Activated T-helper 1 cell treated with Interleukin-2 at 50 U/mL for 16 hours (primary cell): ENCODE data around the gene CD74.

Experiments
- DNase-seq: peaks from one replicate; pipeline ENCODE4 v3.0.0-alpha.2; 2020; ENCODE audit warnings: low read depth

The CD74 gene

GRCh38 chr5:150396267-150396666 lies 16.4 kb downstream of the CD74 start:
- DNase-seq, result no peak

- no peak for DNase-seq
Measured at GRCh38 chr5:150395688-150395975, 17.1 kb downstream of the CD74 start.

- DNase-seq, result no peak
Measured at GRCh38 chr5:150394912-150395687, 17.6 kb downstream of the CD74 start.

GRCh38 chr5:150394131-150394530 lies 18.6 kb downstream of the CD74 start:
- no peak for DNase-seq

GRCh38 chr5:150393096-150393645 lies 19.5 kb downstream of the CD74 start:
- no peak for DNase-seq

- DNase-seq, result no peak
Measured at GRCh38 chr5:150392680-150393079, 20.0 kb downstream of the CD74 start.

GRCh38 chr5:150391986-150392385 lies 20.7 kb downstream of the CD74 start:
- DNase-seq, result no peak

- DNase-seq, result no peak
Measured at GRCh38 chr5:150391064-150391834, 21.5 kb downstream of the CD74 start.

- DNase-seq, result no peak
Measured at GRCh38 chr5:150389531-150390266, 23.0 kb downstream of the CD74 start.

- DNase-seq, result no peak
Measured at GRCh38 chr5:150386024-150386855, 26.5 kb downstream of the CD74 start.

- DNase-seq, result no peak
Measured at GRCh38 chr5:150384701-150385100, 28.0 kb downstream of the CD74 start.

GRCh38 chr5:150377964-150378694 lies 34.6 kb downstream of the CD74 start:
- DNase-seq, result no peak

- DNase-seq, result no peak
Measured at GRCh38 chr5:150376799-150377771, 35.6 kb downstream of the CD74 start.

- DNase-seq, result no peak
Measured at GRCh38 chr5:150374651-150375050, 38.1 kb downstream of the CD74 start.

GRCh38 chr5:150372639-150373038 lies 40.1 kb downstream of the CD74 start:
- no peak for DNase-seq

GRCh38 chr5:150368526-150368925 lies 44.2 kb downstream of the CD74 start:
- no peak for DNase-seq

- no peak for DNase-seq
Measured at GRCh38 chr5:150364004-150364403, 48.7 kb downstream of the CD74 start.

- DNase-seq, result no peak
Measured at GRCh38 chr5:150363185-150363584, 49.5 kb downstream of the CD74 start.

GRCh38 chr5:150361301-150361700 lies 51.4 kb downstream of the CD74 start:
- no peak for DNase-seq
